ENCODE results near the gene GEMIN4. TPM values are rescaled to one million over a fixed set of nuclear protein-coding genes. Genes with fewer than 3 reads are reported as not detected.
A peak's percentile ranks its signal among the peaks of the same experiment; 100 is the strongest.
"Not testable (repeated sequence)": the region's sequence is repeated elsewhere in the genome, so short reads cannot be mapped to it uniquely, and the experiment has no call there.

Gene GEMIN4
- total RNA-seq, 1 donor: 23.2 TPM

DNA sequence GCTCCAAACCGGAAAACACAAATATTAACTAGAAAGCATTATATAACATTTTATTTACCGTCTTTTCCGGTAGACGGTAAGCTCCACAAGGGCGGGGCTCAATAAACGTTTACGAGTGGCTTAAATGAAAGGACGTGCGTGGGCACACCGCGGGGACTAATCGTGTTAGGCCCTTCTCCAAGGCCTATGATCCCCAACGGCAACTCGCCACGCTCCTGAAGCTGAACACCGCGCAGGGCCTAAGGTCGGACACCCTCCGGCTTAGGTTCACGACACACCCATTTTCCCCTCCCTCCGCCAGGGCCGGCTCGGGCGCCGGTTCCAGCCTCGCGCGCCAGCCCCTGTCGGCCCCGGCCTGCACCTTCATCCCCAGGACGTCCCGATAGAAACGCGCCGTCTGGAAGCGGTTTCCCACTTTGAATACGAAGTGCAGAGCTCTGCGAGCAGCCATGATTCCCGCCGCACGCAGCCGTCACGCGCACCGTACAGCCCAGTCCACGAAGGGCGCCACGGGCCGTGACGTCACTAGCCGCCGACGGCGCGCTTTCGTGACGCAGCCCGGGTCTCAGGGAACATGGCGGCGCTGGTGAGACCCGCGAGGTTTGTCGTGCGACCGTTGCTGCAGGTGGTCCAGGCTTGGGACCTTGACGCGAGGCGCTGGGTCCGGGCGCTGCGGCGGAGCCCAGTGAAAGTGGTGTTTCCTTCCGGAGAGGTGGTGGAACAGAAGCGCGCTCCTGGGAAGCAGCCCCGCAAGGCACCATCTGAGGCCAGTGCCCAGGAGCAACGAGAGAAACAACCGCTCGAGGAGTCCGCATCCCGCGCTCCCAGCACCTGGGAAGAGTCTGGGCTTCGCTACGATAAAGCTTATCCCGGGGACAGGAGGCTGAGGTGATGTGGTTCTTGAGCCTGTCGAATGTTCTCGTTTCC is 30.0 kb upstream of the GEMIN4 start, which contains the start of the genes GLOD4 and MRM3:
GLOD4 (minus strand) TSS at position 476 of the 927 bp plus-strand sequence; CDS start at position 451, 25 bp downstream.
MRM3 (plus strand) TSS at position 549 of the 927 bp plus-strand sequence; CDS start at position 575, 26 bp downstream.
- DNase-seq (ENCODE audit: low read depth in 2 of 3, low spot score in 2 of 3): peak; percentile 92 to 97 (median 92)

DNA sequence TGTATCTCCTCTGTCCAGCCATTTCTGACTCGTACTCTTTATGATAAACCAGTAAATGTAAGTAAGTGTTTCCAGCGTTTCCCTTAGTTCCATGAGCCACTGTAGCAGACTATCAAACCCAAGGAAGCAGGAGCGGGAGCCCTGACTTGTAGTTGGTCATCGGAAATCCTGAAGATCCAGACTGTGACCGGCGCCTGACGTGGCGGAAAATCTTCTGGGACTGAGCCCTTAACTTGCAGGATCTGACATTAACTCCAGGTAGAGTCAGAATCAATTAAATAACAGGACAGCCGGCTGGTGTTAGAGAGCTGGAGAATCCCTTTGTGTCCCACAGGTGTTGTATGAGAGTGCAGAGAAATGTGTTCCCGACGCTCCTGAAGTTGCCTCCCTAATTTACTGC is 26.0 kb upstream of the GEMIN4 start:
- DNase-seq (ENCODE audit: low read depth in 2 of 3, low spot score in 2 of 3): no peak

DNA sequence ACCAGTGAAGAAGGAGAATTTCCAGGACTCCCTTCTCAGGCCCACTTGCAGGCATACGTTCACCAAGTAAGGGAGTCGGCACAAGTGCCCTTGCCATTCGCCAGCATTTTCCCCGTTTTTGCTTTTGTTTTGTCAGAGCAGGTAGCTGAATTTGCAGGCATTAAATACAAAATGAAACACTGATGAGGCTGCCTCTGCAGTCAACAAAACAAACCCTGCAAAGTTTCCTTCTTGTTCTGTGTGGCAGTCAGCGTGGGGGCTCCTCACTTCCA is 22.2 kb upstream of the GEMIN4 start:
- DNase-seq (ENCODE audit: low read depth in 2 of 3, low spot score in 2 of 3): no peak

DNA sequence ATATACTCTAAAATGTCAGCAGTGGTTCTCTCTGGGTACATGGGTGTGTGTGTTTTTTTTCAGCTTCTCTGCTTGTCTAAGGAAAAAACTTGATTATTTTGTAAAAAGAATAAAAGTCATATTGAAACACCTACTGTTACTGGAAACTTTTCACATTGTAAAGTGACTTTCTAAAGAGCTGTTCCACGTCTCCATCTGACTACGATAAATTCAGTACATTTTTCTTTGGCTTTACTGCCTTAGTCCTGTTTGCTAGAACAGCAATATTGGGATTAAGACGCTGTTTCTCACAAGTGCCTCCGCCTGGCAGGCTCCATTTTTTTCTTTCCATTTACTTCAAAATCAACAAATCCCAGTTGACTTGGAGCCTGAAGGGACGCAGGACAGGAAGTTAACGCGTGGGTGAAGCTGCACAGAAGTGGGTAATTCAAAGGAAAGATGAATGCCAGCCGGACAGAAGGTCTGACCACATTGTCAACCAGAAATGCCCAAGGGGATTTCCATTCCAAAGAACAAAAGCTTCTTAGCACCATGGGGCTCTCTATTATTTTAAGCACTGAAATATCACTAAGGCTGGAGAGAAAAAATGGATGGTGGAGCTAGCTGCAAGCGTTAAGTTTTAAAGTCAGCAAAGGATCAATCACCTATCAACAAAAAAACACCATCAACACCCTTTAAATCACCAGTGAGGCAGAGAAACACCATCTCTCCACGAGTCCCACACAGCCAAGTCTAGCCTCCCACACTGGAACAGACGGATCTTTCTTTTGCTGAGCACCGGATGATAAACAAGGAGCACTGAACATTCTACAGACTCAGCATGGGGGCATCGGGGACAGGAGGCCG is 21.6 kb upstream of the GEMIN4 start:
- no peak for DNase-seq (ENCODE audit: low read depth in 2 of 3, low spot score in 2 of 3)

DNA sequence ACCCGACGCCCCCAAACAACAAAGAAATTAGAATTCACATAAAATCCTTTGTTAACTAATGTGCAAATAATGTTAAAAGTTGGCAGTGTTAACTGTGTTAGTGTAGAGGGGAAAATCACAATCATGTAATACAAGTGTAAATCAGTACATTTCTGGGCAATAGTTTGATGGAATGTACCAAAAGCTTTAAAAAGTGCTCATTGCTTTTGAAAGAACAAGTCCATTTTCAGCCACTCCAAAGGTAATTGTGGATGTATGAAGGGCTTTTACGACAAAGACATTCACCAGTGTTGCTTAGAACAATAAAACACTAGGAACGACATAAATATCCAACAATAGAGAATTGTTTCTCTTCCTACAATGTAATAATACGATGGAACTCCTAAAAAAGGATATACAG is 21.0 kb upstream of the GEMIN4 start:
- no peak for DNase-seq (ENCODE audit: low read depth in 2 of 3, low spot score in 2 of 3)

DNA sequence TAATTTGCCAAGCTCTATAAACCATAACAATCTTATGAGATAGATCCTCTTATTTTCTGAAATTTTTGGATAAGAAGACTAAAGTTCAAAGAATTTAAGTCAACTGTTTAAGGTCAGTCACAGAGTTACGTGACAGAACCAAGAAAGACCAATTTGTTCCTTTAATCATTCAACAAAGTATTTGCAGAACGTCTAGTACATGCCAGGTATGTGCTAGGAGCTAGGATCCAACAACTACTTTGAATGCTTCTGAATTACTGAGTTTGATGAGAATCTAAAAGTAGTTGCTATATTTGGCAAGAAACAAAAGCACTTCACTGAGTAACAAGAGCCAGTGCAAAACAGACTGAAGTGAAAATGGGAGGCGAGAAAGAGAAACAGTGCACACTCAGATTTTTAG is 15.0 kb upstream of the GEMIN4 start:
- no peak for DNase-seq (ENCODE audit: low read depth in 2 of 3, low spot score in 2 of 3)

DNA sequence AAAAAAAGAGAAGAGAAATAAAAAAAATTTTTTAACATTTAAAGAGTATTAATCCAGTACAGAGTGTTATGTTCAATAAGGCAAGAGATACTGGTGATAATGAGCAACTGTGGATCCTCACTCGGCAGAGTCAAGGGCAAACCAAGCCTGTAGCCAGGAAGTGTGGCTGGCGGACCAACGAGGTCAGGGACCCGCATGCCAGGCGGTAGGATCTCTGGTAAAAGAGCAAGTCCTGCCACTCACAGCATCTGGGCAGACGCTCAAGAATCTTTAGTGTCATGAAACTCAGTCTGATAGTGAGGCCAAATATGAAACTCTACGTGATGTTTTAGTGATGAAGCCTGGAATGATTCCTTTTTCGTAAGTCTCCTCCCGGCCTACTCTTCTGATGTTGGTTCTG is 8.3 kb upstream of the GEMIN4 start:
- DNase-seq (ENCODE audit: low read depth in 2 of 3, low spot score in 2 of 3): no peak

DNA sequence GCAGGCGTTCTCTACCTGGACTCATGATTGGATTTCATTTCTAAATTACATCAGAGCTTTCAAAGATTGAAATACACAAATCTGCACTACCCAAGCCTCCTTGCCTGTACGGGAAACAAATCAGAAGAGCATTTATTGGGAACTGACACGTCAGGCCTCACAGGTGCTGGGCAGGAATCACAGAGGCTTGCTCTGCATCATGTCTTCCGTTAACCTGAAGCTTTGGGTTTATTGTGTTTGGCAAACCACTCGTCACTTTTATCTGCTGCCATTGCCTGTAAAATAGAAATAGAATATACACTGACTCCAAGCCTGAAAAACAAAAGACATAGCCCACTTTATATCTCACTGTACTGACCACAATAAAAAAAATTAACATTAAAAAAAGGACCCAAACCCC is 7.9 kb upstream of the GEMIN4 start:
- DNase-seq (ENCODE audit: low read depth in 2 of 3, low spot score in 2 of 3): no peak

DNA sequence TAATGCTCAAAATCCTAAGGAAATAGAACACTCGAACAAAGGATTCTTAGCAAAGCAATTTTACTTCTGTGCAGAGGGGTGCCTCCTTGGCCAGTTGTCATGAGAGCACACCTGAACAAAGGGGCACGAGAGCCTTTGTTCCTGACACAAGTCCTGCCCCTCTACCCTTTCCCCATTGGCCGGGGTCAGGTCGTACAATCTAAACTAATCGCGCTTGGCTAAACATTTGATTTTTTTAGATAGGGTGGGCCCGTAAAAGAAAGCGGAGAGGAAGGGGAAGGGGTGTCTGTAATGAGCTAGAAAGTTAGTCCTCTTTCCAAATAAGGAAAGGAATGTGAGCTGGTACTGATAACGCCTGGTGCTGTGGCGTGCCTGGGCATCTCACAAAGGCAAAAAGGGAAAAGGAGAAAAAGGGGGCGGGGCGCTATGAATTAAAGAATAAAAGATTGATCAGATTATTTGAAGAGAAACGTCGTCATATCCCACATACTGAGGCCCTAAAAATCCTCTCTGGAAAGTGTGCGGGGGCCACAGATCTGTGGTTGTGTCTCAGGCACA is 4.0 kb upstream of the GEMIN4 start:
- DNase-seq (ENCODE audit: low read depth in 2 of 3, low spot score in 2 of 3): not testable (repeated sequence)

DNA sequence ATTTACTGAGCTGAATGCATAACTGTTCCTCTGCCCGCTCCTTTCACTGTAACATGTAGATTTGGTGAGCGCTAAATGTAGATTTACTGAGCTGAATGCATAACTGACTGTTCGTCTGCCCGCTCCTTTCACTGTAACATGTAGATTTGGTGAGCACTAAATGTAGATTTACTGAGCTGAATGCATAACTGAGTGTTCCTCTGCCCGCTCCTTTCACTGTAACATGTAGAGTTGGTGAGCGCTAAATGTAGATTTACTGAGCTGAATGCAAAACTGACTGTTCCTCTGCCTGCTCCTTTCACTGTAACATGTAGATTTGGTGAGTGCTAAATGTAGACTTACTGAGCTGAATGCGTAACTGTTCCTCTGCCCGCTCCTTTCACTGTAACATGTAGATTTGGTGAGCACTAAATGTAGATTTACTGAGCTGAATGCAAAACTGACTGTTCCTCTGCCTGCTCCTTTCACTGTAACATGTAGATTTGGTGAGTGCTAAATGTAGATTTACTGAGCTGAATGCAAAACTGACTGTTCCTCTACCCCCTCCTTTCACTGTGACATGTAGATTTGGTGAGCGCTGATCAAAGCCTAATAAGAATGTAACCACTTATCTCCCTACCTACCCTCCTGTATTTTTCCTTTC is 3.4 kb upstream of the GEMIN4 start:
- DNase-seq (ENCODE audit: low read depth in 2 of 3, low spot score in 2 of 3): not testable (repeated sequence)

DNA sequence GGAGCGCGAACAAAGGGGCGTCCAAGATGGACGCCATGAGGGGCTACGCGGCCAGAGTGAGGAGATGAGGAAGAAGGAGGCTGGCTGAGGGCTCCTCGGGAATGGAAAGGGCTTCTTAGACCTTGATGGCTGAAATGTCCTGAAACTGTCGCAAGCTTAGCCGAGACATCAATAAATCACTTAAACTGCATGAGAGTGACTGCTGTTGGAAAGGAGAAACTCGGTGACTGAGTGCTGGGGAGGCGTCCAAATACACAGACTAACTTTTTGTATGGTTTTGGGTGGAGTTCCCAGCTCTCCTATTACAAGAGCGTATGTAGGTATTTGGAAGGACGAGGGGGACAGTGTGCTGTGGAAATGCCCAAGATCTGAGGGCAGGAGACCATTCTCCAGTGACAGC is 1.4 kb upstream of the GEMIN4 start:
- DNase-seq (ENCODE audit: low read depth in 2 of 3, low spot score in 2 of 3): peak in 1 of 3 donors; percentile 7

DNA sequence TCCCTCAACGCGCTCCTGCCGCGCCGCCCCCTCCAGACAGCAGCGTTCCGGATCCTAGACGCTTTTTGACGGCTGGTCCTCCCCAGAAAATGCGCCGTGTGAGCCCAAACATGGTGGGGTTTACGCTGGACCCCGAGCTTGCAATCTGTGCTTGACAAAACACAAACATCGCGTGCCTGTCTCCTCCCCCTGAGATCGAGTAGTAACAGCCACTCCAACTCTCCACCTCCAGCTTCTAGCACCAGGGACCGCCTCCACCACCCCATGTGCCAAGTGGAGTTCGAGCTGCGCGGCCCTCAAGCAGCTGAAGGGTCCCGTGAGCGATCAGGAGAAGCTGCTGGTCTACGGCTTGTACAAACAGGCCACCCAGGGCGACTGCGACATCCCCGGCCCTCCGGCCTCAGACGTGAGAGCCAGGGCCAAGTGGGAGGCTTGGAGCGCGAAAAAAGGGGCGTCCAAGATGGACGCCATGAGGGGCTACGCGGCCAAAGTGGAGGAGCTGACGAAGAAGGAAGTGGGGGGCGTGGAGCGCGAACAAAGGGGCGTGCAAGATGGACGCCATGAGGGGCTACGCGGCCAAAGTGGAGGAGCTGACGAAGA is 656 bp upstream of the GEMIN4 start:
- DNase-seq (ENCODE audit: low read depth in 2 of 3, low spot score in 2 of 3): peak in 2 of 3 donors; percentile 47 to 64

DNA sequence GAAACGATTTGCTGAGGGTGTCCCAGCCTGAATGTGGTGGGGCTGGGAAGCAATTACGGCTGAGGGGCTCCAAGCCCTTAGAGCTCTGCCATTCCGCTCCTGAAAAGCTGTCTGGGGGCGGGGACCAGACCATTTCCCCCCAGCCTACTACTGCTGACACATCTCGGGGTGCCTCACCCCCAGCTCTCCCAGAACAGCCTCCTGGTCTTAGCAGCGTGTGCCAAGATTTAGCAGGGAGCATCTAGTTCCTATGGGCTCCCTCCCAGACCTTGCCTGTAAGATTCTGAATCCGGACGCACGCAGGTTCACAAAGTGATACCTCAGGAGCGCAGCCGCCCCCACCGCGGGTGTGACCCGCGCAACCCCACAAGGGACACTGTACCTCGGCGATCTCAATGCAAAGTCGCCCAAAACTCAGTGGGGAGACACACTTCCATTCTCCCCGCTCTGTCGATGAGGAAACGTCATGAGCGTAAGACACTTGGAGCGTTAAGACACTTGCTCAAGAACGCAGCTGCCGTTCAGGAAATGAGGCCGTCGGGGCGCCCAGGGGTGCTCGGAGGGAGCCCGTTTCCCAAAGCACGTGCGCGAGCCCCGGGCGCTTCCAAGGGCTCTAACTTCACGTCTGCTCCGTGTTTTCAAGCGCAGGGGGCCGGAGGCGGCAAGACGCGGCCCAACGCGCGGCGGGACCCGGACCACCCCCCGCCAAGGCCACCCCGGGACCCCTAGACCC is 629 bp downstream of the GEMIN4 start:
- peak; percentile 29 to 60 (median 35) for DNase-seq (ENCODE audit: low read depth in 2 of 3, low spot score in 2 of 3)

DNA sequence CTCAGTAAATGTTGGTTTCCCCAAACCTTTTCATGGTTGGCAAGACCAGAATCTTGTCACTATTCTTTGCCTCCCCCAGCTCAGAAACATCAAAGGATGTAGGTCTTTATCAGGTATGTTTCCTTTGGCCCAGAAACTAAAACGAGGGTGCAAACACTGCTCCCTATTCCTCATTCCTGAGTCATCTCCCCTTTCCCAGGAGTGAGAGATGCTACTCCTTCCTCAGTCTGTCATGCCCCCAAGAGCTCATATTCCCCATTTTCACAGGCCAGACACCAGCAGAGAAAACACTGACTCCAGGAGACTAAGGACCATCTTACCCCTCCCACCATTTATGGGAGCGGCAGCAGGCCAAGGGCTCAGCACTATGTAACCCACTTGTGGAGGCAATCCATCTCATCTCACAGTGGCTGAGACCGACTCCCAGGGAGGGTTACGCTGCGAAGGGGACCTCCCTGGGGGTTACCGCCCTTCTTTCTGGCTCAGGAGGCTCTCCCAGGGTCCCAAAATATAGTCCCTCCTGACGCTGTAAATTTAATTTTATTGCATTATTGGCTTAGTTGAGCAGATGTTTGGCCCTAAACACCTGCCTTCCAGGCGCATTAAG is 1.5 kb downstream of the GEMIN4 start:
- DNase-seq (ENCODE audit: low read depth in 2 of 3, low spot score in 2 of 3): no peak

DNA sequence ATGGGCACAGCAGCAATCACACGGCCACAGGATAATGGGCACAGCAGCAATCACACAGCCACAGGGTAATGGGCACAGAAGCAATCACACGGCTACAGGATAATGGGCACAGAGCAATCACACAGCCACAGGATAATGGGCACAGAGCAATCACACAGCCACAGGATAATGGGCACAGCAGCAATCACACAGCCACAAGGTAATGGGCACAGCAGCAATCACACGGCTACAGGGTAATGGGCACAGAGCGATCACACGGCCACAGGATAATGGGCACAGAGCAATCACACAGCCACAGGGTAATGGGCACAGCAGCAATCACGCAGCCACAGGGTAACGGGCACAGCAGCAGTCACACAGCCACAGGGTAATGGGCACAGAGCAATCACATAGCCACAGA is 2.7 kb downstream of the GEMIN4 start:
- not testable (repeated sequence) for DNase-seq (ENCODE audit: low read depth in 2 of 3, low spot score in 2 of 3)

DNA sequence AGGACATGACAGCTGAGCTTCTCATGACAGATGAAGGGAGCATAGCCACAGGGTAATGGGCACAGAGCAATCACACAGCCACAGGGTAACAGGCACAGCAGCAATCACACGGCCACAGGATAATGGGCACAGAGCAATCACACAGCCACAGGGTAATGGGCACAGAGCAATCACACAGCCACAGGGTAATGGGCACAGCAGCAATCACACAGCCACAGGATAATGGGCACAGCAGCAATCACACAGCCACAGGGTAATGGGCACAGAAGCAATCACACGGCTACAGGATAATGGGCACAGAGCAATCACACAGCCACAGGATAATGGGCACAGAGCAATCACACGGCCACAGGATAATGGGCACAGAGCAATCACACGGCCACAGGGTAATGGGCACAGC is 3.5 kb downstream of the GEMIN4 start:
- DNase-seq (ENCODE audit: low read depth in 2 of 3, low spot score in 2 of 3): not testable (repeated sequence)

DNA sequence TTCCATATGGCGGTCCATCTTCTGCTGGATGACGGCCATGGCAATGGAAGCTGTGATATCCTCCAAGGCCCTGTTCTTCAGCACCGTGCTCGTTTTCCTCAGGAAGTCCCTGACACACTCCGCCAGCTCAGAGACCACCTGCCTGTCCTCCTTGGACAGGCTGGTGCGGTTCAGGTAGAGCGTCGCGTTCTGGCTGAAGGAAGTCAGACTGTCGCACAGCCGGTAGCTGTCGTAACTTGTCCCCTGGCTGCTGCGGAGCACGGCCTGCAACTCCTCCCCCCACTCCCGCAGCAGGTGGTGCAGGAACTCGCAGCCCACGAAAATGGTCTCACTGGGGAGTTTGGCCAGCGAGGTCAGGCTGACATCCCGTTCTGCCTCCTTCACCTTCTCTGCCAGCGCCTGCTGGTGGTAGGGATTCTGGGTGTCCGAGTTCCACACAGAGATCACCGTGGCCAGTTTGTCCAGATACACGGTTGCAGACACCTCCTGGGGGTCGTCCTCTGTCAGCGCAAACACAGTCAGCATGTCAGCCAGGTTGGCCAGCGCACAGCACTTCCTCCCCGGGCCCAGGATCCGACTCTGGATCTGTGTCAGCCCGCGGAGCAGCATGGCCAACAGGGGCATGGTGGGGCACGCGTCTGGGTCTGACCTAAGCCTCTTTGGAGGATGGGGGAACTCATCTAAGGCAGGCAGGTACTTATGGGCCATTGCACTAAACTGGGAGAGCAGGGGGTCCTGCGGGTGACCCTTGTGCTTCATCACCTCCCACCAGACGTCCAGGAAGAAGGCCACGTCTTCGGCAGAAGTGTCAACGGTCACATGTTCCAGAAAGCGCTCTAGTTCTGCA is 5.1 kb downstream of the GEMIN4 start:
- DNase-seq (ENCODE audit: low read depth in 2 of 3, low spot score in 2 of 3): no peak

DNA sequence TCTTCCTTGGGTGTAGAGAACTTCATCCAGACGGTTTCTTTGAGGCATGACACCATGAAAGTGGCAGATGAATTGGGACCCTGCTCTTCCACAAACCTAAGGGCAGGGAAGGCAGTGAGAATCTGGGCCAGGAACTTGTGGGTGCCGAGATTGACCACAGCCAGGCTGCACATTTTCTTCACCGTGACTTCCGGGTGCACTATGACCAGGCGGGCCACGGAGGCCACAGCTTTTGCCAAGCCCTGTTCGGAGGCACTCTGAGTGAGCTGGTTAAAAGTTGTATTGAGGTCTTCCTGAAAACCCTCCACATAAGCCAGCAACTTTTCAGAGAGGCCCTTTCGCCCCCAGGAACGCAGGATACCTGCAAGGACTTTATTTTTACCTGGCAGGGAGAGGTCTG is 5.9 kb downstream of the GEMIN4 start:
- no peak for DNase-seq (ENCODE audit: low read depth in 2 of 3, low spot score in 2 of 3)
